DND-41 (cell line): Measurements from ENCODE around the gene PCMTD2.
A peak's percentile ranks its signal among the peaks of the same experiment; 100 is the strongest.

ENCODE experiments used
- ATAC-seq: fragments of 200-7000 bp; cut with Tn5 transposase; 3 replicates; pipeline ENCODE4 v1.9.1; 2021; ENCODE audit warnings: low read depth; ENCODE audit not compliant: insufficient read depth
- DNase-seq: peaks from one replicate; pipeline ENCODE4 v3.0.0-alpha.2; 2020
- H2AFZ ChIP-seq: 2 replicates; pipeline ENCODE4 v1.6.0; 2012; ENCODE audit warnings: low read depth, low read length
- H3K27ac ChIP-seq: 2 replicates; pipeline ENCODE4 v1.5.1; 2012; ENCODE audit warnings: low read length, inconsistent platforms
- H3K27me3 ChIP-seq: fragments of 200-600 bp; sonication (generic); 2 replicates; pipeline ENCODE4 v1.6.0; 2012; ENCODE audit warnings: low read length, mild to moderate bottlenecking, inconsistent platforms; ENCODE audit not compliant: insufficient read depth, poor library complexity
- H3K36me3 ChIP-seq: 2 replicates; pipeline ENCODE4 v1.5.1; 2012; ENCODE audit warnings: low read length, inconsistent platforms; ENCODE audit not compliant: insufficient read depth
- H3K4me1 ChIP-seq: 2 replicates; pipeline ENCODE4 v1.5.1; 2012; ENCODE audit warnings: mild to moderate bottlenecking, low read length; ENCODE audit not compliant: insufficient read depth
- H3K4me2 ChIP-seq: 2 replicates; pipeline ENCODE4 v1.6.0; 2012; ENCODE audit warnings: mild to moderate bottlenecking, moderate library complexity, low read length, inconsistent platforms; ENCODE audit not compliant: insufficient read depth
- H3K4me3 ChIP-seq, 2 experiments: fragments of 200-600 bp in 1 of 2; shearing (Covaris generic) in 1 of 2; 2 replicates each; pipeline ENCODE4 v1.5.1; 2012 to 2016; ENCODE audit warnings: inconsistent platforms in 2 of 2, low read length in 2 of 2, mild to moderate bottlenecking in 2 of 2, low read depth in 1 of 2, moderate library complexity in 1 of 2
- H3K79me2 ChIP-seq: 2 replicates; pipeline ENCODE4 v1.6.0; 2012; ENCODE audit warnings: low read length, inconsistent platforms; ENCODE audit not compliant: insufficient read depth
- H3K9ac ChIP-seq: 2 replicates; pipeline ENCODE4 v1.6.0; 2012; ENCODE audit warnings: low read depth, mild to moderate bottlenecking, inconsistent platforms, low read length, moderate library complexity
- H3K9me3 ChIP-seq: 2 replicates; pipeline ENCODE4 v1.5.1; 2012; ENCODE audit warnings: low read length, moderate library complexity, mild to moderate bottlenecking, inconsistent platforms; ENCODE audit not compliant: insufficient read depth, severe bottlenecking
- H4K20me1 ChIP-seq: 2 replicates; pipeline ENCODE4 v1.6.0; 2012; ENCODE audit warnings: low read length; ENCODE audit not compliant: insufficient read depth
- CTCF ChIP-seq: IDR thresholded peaks from 2 replicates; pipeline ENCODE4 v1.5.1; 2012; ENCODE audit warnings: borderline replicate concordance, low read length, moderate library complexity, mild to moderate bottlenecking; ENCODE audit not compliant: poor library complexity, severe bottlenecking; ENCODE audit errors: extremely low read depth
- EZH2 ChIP-seq: IDR thresholded peaks from 3 replicates; pipeline ENCODE4 v1.6.1; 2012; ENCODE audit warnings: borderline replicate concordance, low read depth, mild to moderate bottlenecking, moderate library complexity, low read length, inconsistent platforms; ENCODE audit not compliant: severe bottlenecking

The PCMTD2 gene

GRCh38 chr20:64212755-64213154, 42.8 kb upstream of the PCMTD2 start:
- H2AFZ ChIP-seq: no peak overlapping the region
- peaks cover 10% of the 10 kb centered on the region for H3K27me3 ChIP-seq
- no peak overlapping the region for H3K27ac ChIP-seq
- no peak overlapping the region for H3K4me2 ChIP-seq
- no peak for DNase-seq
- no peak for ATAC-seq
- no peak overlapping the region for H3K9ac ChIP-seq
- H4K20me1 ChIP-seq: peaks cover 23% of the 10 kb centered on the region
- H3K9me3 ChIP-seq: no peaks in the 10 kb centered on the region
- H3K4me1 ChIP-seq: peaks cover 18% of the 10 kb centered on the region
- H3K79me2 ChIP-seq: no peaks in the 10 kb centered on the region
- H3K36me3 ChIP-seq: no peaks in the 10 kb centered on the region
- no peak overlapping the region for H3K4me3 ChIP-seq
- no peak for TF ChIP-seq EZH2
- TF ChIP-seq CTCF: no peak

- Histone ChIP-seq H3K79me2 (no peaks in the 10 kb centered on the region), H3K9me3 (no peaks in the 10 kb centered on the region), H3K4me3 (no peak overlapping the region), H2AFZ (no peak overlapping the region), H3K36me3 (no peaks in the 10 kb centered on the region), H3K4me1 (peaks cover 18% of the 10 kb centered on the region), H3K9ac (no peak overlapping the region), H4K20me1 (peaks cover 20% of the 10 kb centered on the region), H3K27ac (no peak overlapping the region), H3K4me2 (no peak overlapping the region), H3K27me3 (peaks cover 10% of the 10 kb centered on the region)
- no peak for TF ChIP-seq CTCF
- no peak for TF ChIP-seq EZH2
- no peak for ATAC-seq
- no peak for DNase-seq
Measured at GRCh38 chr20:64214113-64214512, 41.4 kb upstream of the PCMTD2 start.

- Histone ChIP-seq H3K9me3 (no peaks in the 10 kb centered on the region), H3K4me2 (0 out of 2 replicates have a peak overlapping the region, but pooled peaks have one; percentile 2), H3K27ac (no peak overlapping the region), H3K4me1 (peaks cover 18% of the 10 kb centered on the region), H4K20me1 (peaks cover 19% of the 10 kb centered on the region), H3K27me3 (peaks cover 10% of the 10 kb centered on the region), H2AFZ (no peak overlapping the region), H3K36me3 (no peaks in the 10 kb centered on the region), H3K9ac (no peak overlapping the region), H3K4me3 (no peak overlapping the region), H3K79me2 (no peaks in the 10 kb centered on the region)
- peak; percentile 82 for ATAC-seq
- TF ChIP-seq EZH2 (no peak), CTCF (no peak)
- peak; percentile 69 for DNase-seq
Measured at GRCh38 chr20:64214952-64215351, 40.6 kb upstream of the PCMTD2 start.

- DNase-seq (no peak), ATAC-seq (no peak)
- TF ChIP-seq EZH2 (no peak), CTCF (no peak)
- Histone ChIP-seq H2AFZ (no peak overlapping the region), H3K4me1 (peaks cover 18% of the 10 kb centered on the region), H4K20me1 (peaks cover 16% of the 10 kb centered on the region; the same call in 1 of the 2 replicates), H3K36me3 (no peaks in the 10 kb centered on the region), H3K27ac (no peak overlapping the region), H3K9me3 (no peaks in the 10 kb centered on the region), H3K9ac (no peak overlapping the region), H3K4me3 (no peak overlapping the region), H3K79me2 (no peaks in the 10 kb centered on the region), H3K27me3 (no peaks in the 10 kb centered on the region), H3K4me2 (no peak overlapping the region)
Measured at GRCh38 chr20:64216036-64216435, 39.5 kb upstream of the PCMTD2 start.
